K562 (cell line): Measurements from ENCODE around the gene XIRP1. TPM values are rescaled to one million over a fixed set of nuclear protein-coding genes. Genes with fewer than 3 reads are reported as not detected.

Experiments
- ATAC-seq: fragments of 200-7000 bp; cut with Tn5 transposase; 3 replicates; pipeline ENCODE4 v1.9.1; 2020; ENCODE audit warnings: moderate library complexity
- BruUV-seq: library from RNA; stranded (reverse); fragments of 400-500 nt; replicated peaks from 2 replicates; lab custom pipeline; 2021; lab: Mats Ljungman, UMichigan
- CTCF ChIA-PET: fragments of 300-600 bp; formaldehyde crosslinking; extraction: SDS; loops from one replicate; lab custom pipeline; 2021; ENCODE audit warnings: low intra/inter-chr PET ratio; lab: Yijun Ruan, JAX
- POLR2A ChIA-PET: fragments of 300-600, 350-650 bp; sonication (Branson Sonifier 250); formaldehyde crosslinking; extraction: SDS; loops from one replicate; lab custom pipeline; 2021; ENCODE audit warnings: antibody characterized with exemption, inconsistent platforms; lab: Yijun Ruan, JAX
- DNase-seq, 4 experiments: peaks; one replicate each; pipeline versions ENCODE4 v3.0.0 to v3.0.0-alpha.2; 2011 to 2018; ENCODE audit warnings: low spot score in 3 of 4, mixed read lengths in 3 of 4; ENCODE audit errors: extremely low read depth in 1 of 4
- FAIRE-seq: peaks from 2 replicates; lab custom pipeline; 2011; peaks lifted over from hg19 to GRCh38; lab: Jason Lieb, UNC
- H2AFZ ChIP-seq: 2 replicates; pipeline ENCODE4 v1.6.0; 2011; ENCODE audit warnings: low read depth, low read length, control low read depth, inconsistent platforms
- H3K27ac ChIP-seq: fragments of 200-600 bp; 3 replicates; pipeline ENCODE4 v1.8.0; 2011; ENCODE audit warnings: low read depth, mild to moderate bottlenecking, control low read depth, inconsistent platforms, low read length, moderate library complexity, mixed read lengths; ENCODE audit errors: extremely low read depth
- H3K27me3 ChIP-seq, 2 experiments: fragments of 300-600 bp in 1 of 2; 2 replicates in 1 of 2; 3 replicates in 1 of 2; pipeline versions ENCODE4 v1.6.0 to v1.8.0; 2011; ENCODE audit warnings: inconsistent platforms in 2 of 2, low read length in 2 of 2, mild to moderate bottlenecking in 1 of 2, mixed read lengths in 1 of 2, moderate library complexity in 1 of 2; ENCODE audit not compliant: control insufficient read depth in 2 of 2, insufficient read depth in 2 of 2
- H3K36me3 ChIP-seq: fragments of 300-600 bp; 3 replicates; pipeline ENCODE4 v1.8.0; 2011; ENCODE audit warnings: mild to moderate bottlenecking, low read length, inconsistent platforms; ENCODE audit not compliant: control insufficient read depth, insufficient read depth
- H3K4me1 ChIP-seq, 2 experiments: fragments of 200-600 bp in 1 of 2; replicated peaks in 1 of 2; 2 replicates in 1 of 2; 3 replicates in 1 of 2; pipeline versions ENCODE4 v1.5.1 to v1.8.0; 2011; ENCODE audit warnings: inconsistent platforms in 2 of 2, low read length in 2 of 2, mild to moderate bottlenecking in 1 of 2, mixed read lengths in 1 of 2, moderate library complexity in 1 of 2; ENCODE audit not compliant: control insufficient read depth in 2 of 2, insufficient read depth in 2 of 2
- H3K4me2 ChIP-seq: 2 replicates; pipeline ENCODE4 v1.6.1; 2011; ENCODE audit warnings: low read length, control low read depth, inconsistent platforms, mixed read lengths; ENCODE audit not compliant: insufficient read depth
- H3K4me3 ChIP-seq: fragments of 200-600 bp; sonication (generic), shearing (Covaris generic); 2 replicates; pipeline ENCODE4 v1.5.1; 2016; ENCODE audit warnings: control low read depth, inconsistent platforms
- H3K79me2 ChIP-seq: fragments of 200-600 bp; 3 replicates; pipeline ENCODE4 v1.8.0; 2011; ENCODE audit warnings: low read length, inconsistent platforms; ENCODE audit not compliant: control insufficient read depth, insufficient read depth
- H3K9ac ChIP-seq, 2 experiments: 2 replicates each; pipeline versions ENCODE4 v1.6.0 to v1.6.1; 2011; ENCODE audit warnings: low read depth in 2 of 2, low read length in 2 of 2, control low read depth in 1 of 2, inconsistent platforms in 1 of 2, mild to moderate bottlenecking in 1 of 2, mixed read lengths in 1 of 2; ENCODE audit not compliant: insufficient read depth in 1 of 2
- H3K9me1 ChIP-seq: one replicate; pipeline ENCODE4 v1.6.0; 2011; ENCODE audit warnings: inconsistent platforms, mild to moderate bottlenecking, low read length, moderate library complexity; ENCODE audit not compliant: control insufficient read depth, insufficient read depth
- H3K9me3 ChIP-seq: replicated peaks from 2 replicates; pipeline ENCODE4 v1.5.1; 2011; ENCODE audit warnings: low read depth, low read length, inconsistent platforms; ENCODE audit not compliant: control insufficient read depth, insufficient read depth
- H4K20me1 ChIP-seq: replicated peaks from 2 replicates; pipeline ENCODE4 v1.6.1; 2011; ENCODE audit warnings: low read length, inconsistent platforms, mixed read lengths; ENCODE audit not compliant: control insufficient read depth, insufficient read depth
- BDP1 ChIP-seq: IDR thresholded peaks from 3 replicates; pipeline ENCODE4 v1.6.1; 2011; ENCODE audit not compliant: insufficient read length, insufficient read depth
- FOXK1 ChIP-seq: sonication (generic); formaldehyde crosslinking; IDR thresholded peaks from 2 replicates; pipeline ENCODE4 v1.8.0; 2022; ENCODE audit warnings: missing genetic modification reagents, mild to moderate bottlenecking, borderline replicate concordance
- MAFF ChIP-seq: IDR thresholded peaks from 2 replicates; pipeline ENCODE4 v1.6.1; 2012; ENCODE audit warnings: low read length, improper control_type of control experiment
- MED1 ChIP-seq: sonication (generic); formaldehyde crosslinking; IDR thresholded peaks from 2 replicates; pipeline ENCODE4 v1.8.1; 2023; ENCODE audit warnings: missing genetic modification reagents, borderline replicate concordance
- NCOA1 ChIP-seq: fragments of 450-650 bp; IDR thresholded peaks from 2 replicates; pipeline ENCODE4 v1.6.1; 2016; ENCODE audit warnings: low read depth
- NFXL1 ChIP-seq: fragments of 450-650 bp; formaldehyde crosslinking; IDR thresholded peaks from 2 replicates; pipeline ENCODE4 v1.4.0; 2021; ENCODE audit warnings: mild to moderate bottlenecking
- RNF2 ChIP-seq: sonication (generic); IDR thresholded peaks from 2 replicates; pipeline ENCODE4 v1.6.1; 2016
- SMARCA4 ChIP-seq: fragments of 450-650 bp; IDR thresholded peaks from 2 replicates; pipeline ENCODE4 v1.6.1; 2016
- SMARCC2 ChIP-seq: fragments of 450-650 bp; IDR thresholded peaks from 2 replicates; pipeline ENCODE4 v1.6.1; 2017; ENCODE audit warnings: antibody characterized with exemption, moderate library complexity, mild to moderate bottlenecking, low read depth
- SP1 ChIP-seq: sonication (generic); formaldehyde crosslinking; IDR thresholded peaks from 2 replicates; pipeline ENCODE4 v1.8.1; 2022; ENCODE audit warnings: mild to moderate bottlenecking, missing genetic modification reagents
- TRIM24 ChIP-seq, 2 experiments: fragments of 450-650 bp; IDR thresholded peaks; 2 replicates each; pipeline ENCODE4 v1.6.1; 2016
- ZC3H8 ChIP-seq: fragments of 450-650 bp; IDR thresholded peaks from 2 replicates; pipeline ENCODE4 v1.6.1; 2017
- ZNF324 ChIP-seq: fragments of 250-450 bp; sonication (Bioruptor Pico); IDR thresholded peaks from 2 replicates; pipeline ENCODE4 v1.4.0; 2020; ENCODE audit warnings: mild to moderate bottlenecking
- ZNF444 ChIP-seq: fragments of 250-450 bp; sonication (Bioruptor Pico); IDR thresholded peaks from 2 replicates; pipeline ENCODE4 v1.4.0; 2020; ENCODE audit warnings: mild to moderate bottlenecking, moderate library complexity
- WGBS: fragments of 100-300 bp; shearing (Covaris generic); methylation state at CpG from one replicate; pipeline ENCODE4 v1.1.6; 2016; ENCODE audit warnings: low coverage, mixed read lengths; ENCODE audit not compliant: insufficient coverage; ENCODE audit errors: missing lambda C conversion rate; 5-methylcytosine and 5-hydroxymethylcytosine counted together
- in situ Hi-C: fragments of 300-500 bp; cut with MboI; formaldehyde crosslinking; loops from 4 replicates; pipeline ENCODE4 v1.15.0; 2018; ENCODE audit warnings: inconsistent platforms, mixed read lengths
- intact Hi-C: fragments of 100-400 bp; cut with micrococcal nuclease; formaldehyde crosslinking; loops from 2 replicates; pipeline ENCODE4 v1.14.2; 2022
- polyA plus RNA-seq, 8 experiments: library from polyadenylated mRNA; depleted of rRNA in 4 of 8; stranded (reverse) in 5 of 8; unstranded in 3 of 8; fragments of >200 nt; fragmentation: Nextera tagmentation in 2 of 8; fragmentation: Illumina TruSeq in 1 of 8; extraction: Ambion mirVana in 2 of 8; extraction: Trizol in 1 of 8; gene quantifications; 2 replicates each; pipeline versions ENCODE4 v1.2.1 to v1.2.3, GENCODE V29; 2011 to 2014; ENCODE audit warnings: inconsistent platforms in 1 of 8, missing spikeins in 1 of 8
- total RNA-seq, 7 experiments: library from RNA; depleted of rRNA in 6 of 7; stranded (reverse); fragments of >200 nt in 6 of 7; fragmentation: Illumina TruSeq in 2 of 7; extraction: Trizol in 2 of 7; gene quantifications; 2 replicates each; pipeline versions ENCODE4 v1.2.1 to v1.2.3, GENCODE V29; 2011 to 2021; ENCODE audit warnings: low replicate concordance in 1 of 7
- TF ChIP-seq, protein P1 (sequence below): sonication (generic); formaldehyde crosslinking; IDR thresholded peaks from 2 replicates; pipeline ENCODE4 v1.8.0; 2022; ENCODE audit warnings: missing genetic modification reagents, mild to moderate bottlenecking, borderline replicate concordance
- TF ChIP-seq, protein P2 (sequence below): sonication (generic); formaldehyde crosslinking; IDR thresholded peaks from 2 replicates; pipeline ENCODE4 v1.8.1; 2022; ENCODE audit warnings: missing genetic modification reagents

Gene XIRP1
- total and polyA plus RNA-seq, 9 of the 15 experiments (the other 6 are each of a cell fraction or from before 2014, with no cell fraction given) = 0.03 to 0.27 (median 0.08) TPM; not detected in 3

DNA sequence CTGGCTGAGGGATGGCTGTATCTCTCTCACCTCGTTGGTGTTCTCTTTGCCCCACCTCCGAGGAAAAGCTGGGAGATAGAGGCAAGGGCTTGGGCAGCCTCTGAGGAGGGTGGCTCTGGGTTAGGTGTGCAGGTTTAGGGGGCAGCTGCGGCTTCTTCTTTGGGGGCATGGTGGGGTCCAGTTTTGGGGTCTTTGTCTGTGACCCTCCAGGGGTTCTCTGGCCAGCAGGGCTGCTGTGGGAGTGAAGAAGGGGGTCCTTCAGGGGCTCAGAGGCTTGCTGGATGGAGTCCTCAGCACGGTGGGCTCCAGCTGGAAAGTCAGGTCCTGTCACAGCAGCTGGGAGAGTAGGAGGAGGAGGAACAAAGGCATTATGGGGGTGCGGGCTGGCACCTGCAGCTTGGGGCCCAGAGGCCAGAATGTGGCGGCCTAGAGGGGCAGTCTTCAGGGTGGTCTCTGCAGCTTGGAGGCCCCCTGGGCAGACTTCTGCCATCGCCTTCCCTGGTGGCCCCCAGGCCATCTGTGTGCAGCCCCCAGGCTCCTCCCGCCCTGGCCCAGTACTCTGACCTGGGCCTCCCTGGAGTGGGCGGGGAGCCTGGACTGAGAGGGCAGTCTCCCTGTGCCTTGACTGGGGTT lies 7.0 kb downstream of the XIRP1 start (continued):
- TF ChIP-seq ZC3H8 = no peak
- no peak for TF ChIP-seq NCOA1
- TF ChIP-seq MAFF = no peak
- TF ChIP-seq, protein P1, sequence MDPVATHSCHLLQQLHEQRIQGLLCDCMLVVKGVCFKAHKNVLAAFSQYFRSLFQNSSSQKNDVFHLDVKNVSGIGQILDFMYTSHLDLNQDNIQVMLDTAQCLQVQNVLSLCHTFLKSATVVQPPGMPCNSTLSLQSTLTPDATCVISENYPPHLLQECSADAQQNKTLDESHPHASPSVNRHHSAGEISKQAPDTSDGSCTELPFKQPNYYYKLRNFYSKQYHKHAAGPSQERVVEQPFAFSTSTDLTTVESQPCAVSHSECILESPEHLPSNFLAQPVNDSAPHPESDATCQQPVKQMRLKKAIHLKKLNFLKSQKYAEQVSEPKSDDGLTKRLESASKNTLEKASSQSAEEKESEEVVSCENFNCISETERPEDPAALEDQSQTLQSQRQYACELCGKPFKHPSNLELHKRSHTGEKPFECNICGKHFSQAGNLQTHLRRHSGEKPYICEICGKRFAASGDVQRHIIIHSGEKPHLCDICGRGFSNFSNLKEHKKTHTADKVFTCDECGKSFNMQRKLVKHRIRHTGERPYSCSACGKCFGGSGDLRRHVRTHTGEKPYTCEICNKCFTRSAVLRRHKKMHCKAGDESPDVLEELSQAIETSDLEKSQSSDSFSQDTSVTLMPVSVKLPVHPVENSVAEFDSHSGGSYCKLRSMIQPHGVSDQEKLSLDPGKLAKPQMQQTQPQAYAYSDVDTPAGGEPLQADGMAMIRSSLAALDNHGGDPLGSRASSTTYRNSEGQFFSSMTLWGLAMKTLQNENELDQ (CRISPR knock-in tag) = no peak
- TF ChIP-seq SP1 (CRISPR knock-in tag) = no peak

DNA sequence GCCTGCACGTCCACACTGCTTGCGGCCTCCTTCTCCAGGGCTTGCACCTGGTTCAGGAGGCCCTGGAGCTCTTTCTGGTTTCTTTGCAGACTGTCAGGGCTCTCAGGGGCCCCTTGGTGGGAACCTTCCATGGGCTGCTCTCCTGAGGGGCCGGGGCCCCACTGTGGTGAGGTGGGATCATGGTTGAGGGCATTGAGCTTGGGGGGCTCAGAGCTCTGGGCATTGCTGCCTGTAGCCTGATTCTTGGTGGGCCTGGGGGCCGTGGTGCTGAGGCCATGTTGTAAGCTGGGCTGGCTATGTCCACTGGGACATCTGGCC lies 7.5 kb downstream of the XIRP1 start:
- BruUV-seq = no TSS peak
- CTCF ChIA-PET = interaction anchor here (2.1 kb wide), 1 partner anchor 59 kb away, joined by 10 read pairs; no protein-coding TSS in a partner anchor
- in situ Hi-C loops (loop anchor here (5.0 kb wide), 2 partner anchors 58 to 102 kb away; no protein-coding TSS in a partner anchor), intact Hi-C loops (loop anchor here (1.0 kb wide), 1 partner anchor 59 kb away; no protein-coding TSS in a partner anchor)
- Histone ChIP-seq H3K9ac (peak overlapping the region in 1 of 2 experiments; percentile 49; a peak in 2 of 4 replicates), H4K20me1 (no peaks in the 10 kb centered on the region), H3K36me3 (no peaks in the 10 kb centered on the region), H2AFZ (no peak overlapping the region), H3K4me3 (no peak overlapping the region), H3K79me2 (no peaks in the 10 kb centered on the region), H3K9me1 (no peaks in the 10 kb centered on the region), H3K27me3 (peaks cover 11 to 23% of the 10 kb centered on the region in 2 experiments; a peak in 4 of 5 replicates), H3K9me3 (no peaks in the 10 kb centered on the region), H3K27ac (no peak overlapping the region), H3K4me2 (no peak overlapping the region), H3K4me1 (peaks cover 11 to 49% of the 10 kb centered on the region in 2 experiments)
- FAIRE-seq (no peak), DNase-seq (no peak), ATAC-seq (no peak)
- POLR2A ChIA-PET = interaction anchor here (0.6 to 2.4 kb wide), 7 partner anchors 9 to 76 kb away, joined by 3 to 9 read pairs (median 4); no protein-coding TSS in a partner anchor
- 69% methylated on average over 4 of the region's 4 CpGs for WGBS
- TF ChIP-seq, protein P1 (CRISPR knock-in tag) = no peak
- TF ChIP-seq ZNF324 (CRISPR knock-in tag) (no peak), MED1 (CRISPR knock-in tag) (no peak), SMARCC2 (no peak), SMARCA4 (no peak), RNF2 (no peak), TRIM24 (IDR thresholded peaks at IDR 0.05) (no peak), ZNF444 (CRISPR knock-in tag) (no peak), NFXL1 (CRISPR knock-in tag) (no peak), FOXK1 (CRISPR knock-in tag) (no peak), BDP1 (no peak)
- TF ChIP-seq, protein P2, sequence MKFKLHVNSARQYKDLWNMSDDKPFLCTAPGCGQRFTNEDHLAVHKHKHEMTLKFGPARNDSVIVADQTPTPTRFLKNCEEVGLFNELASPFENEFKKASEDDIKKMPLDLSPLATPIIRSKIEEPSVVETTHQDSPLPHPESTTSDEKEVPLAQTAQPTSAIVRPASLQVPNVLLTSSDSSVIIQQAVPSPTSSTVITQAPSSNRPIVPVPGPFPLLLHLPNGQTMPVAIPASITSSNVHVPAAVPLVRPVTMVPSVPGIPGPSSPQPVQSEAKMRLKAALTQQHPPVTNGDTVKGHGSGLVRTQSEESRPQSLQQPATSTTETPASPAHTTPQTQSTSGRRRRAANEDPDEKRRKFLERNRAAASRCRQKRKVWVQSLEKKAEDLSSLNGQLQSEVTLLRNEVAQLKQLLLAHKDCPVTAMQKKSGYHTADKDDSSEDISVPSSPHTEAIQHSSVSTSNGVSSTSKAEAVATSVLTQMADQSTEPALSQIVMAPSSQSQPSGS (CRISPR knock-in tag) = no peak
